Fibroblast of lung (primary cell): ENCODE measurements around the gene GYPC. TPM values are rescaled to one million over a fixed set of nuclear protein-coding genes. Genes with fewer than 3 reads are reported as not detected.

Source experiments
- DNase-seq, 2 donors: peaks; one replicate each; pipeline versions ENCODE4 v3.0.0 to v3.0.0-alpha.2; 2010; ENCODE audit warnings: low read depth in 2 of 2
- H2AFZ ChIP-seq: 2 replicates; pipeline ENCODE4 v1.5.1; 2012; ENCODE audit warnings: low read length, control low read depth, inconsistent platforms
- H3K27ac ChIP-seq: 2 replicates; pipeline ENCODE4 v1.5.1; 2011; ENCODE audit warnings: low read length, control low read depth; ENCODE audit not compliant: insufficient read depth
- H3K27me3 ChIP-seq: 2 replicates; pipeline ENCODE4 v1.5.1; 2011; ENCODE audit warnings: mild to moderate bottlenecking, low read length; ENCODE audit not compliant: control insufficient read depth, insufficient read depth
- H3K36me3 ChIP-seq: 2 replicates; pipeline ENCODE4 v1.5.1; 2011; ENCODE audit warnings: low read length; ENCODE audit not compliant: control insufficient read depth, insufficient read depth
- H3K4me1 ChIP-seq: 2 replicates; pipeline ENCODE4 v1.5.1; 2011; ENCODE audit warnings: low read length; ENCODE audit not compliant: control insufficient read depth, insufficient read depth; ENCODE audit errors: extremely low read depth
- H3K4me2 ChIP-seq: 2 replicates; pipeline ENCODE4 v1.5.1; 2011; ENCODE audit warnings: low read length, control low read depth; ENCODE audit not compliant: insufficient read depth; ENCODE audit errors: extremely low read depth
- H3K4me3 ChIP-seq, 4 experiments: fragments of 200-600 bp in 1 of 4; sonication (generic) in 1 of 4; replicated peaks in 1 of 4; 2 replicates each; pipeline ENCODE4 v1.5.1; 2011 to 2016; ENCODE audit warnings: low read length in 4 of 4, low read depth in 3 of 4, mild to moderate bottlenecking in 3 of 4, control low read depth in 2 of 4, inconsistent platforms in 1 of 4, mixed read lengths in 1 of 4; ENCODE audit not compliant: insufficient read depth in 1 of 4; ENCODE audit errors: control extremely low read depth in 1 of 4
- H3K79me2 ChIP-seq: 2 replicates; pipeline ENCODE4 v1.5.1; 2012; ENCODE audit warnings: mild to moderate bottlenecking, low read length, inconsistent platforms; ENCODE audit not compliant: control insufficient read depth, insufficient read depth
- H3K9ac ChIP-seq: 2 replicates; pipeline ENCODE4 v1.5.1; 2011; ENCODE audit warnings: mild to moderate bottlenecking, low read length, control low read depth; ENCODE audit not compliant: insufficient read depth
- H3K9me3 ChIP-seq: 2 replicates; pipeline ENCODE4 v1.5.1; 2012; ENCODE audit warnings: low read depth, low read length; ENCODE audit not compliant: control insufficient read depth, insufficient read depth
- H4K20me1 ChIP-seq: 2 replicates; pipeline ENCODE4 v1.5.1; 2011; ENCODE audit warnings: low read length; ENCODE audit not compliant: control insufficient read depth, insufficient read depth; ENCODE audit errors: extremely low read depth
- CTCF ChIP-seq, 2 donors: IDR thresholded peaks in 1 of 2; conservative IDR thresholded peaks in 1 of 2; 1 replicate in 1 of 2; 2 replicates in 1 of 2; pipeline ENCODE4 v1.5.1; 2011 to 2012; ENCODE audit warnings: low read length in 2 of 2, control low read depth in 1 of 2, inconsistent platforms in 1 of 2, low read depth in 1 of 2, mild to moderate bottlenecking in 1 of 2
- EZH2 ChIP-seq: IDR thresholded peaks from 2 replicates; pipeline ENCODE4 v1.5.1; 2012; ENCODE audit warnings: low read length, control low read depth, mild to moderate bottlenecking; ENCODE audit errors: missing control alignments
- polyA plus RNA-seq, 2 donors: library from polyadenylated mRNA; depleted of rRNA in 1 of 2; stranded (reverse) in 1 of 2; unstranded in 1 of 2; fragments of >200 nt; gene quantifications; 2 replicates each; pipeline ENCODE4 v1.2.1, GENCODE V29; 2011 to 2012; ENCODE audit warnings: missing spikeins in 1 of 2
- total RNA-seq: library from RNA; depleted of rRNA; stranded (reverse); fragments of >200 nt; gene quantifications from 2 replicates; pipeline ENCODE4 v1.2.1, GENCODE V29; 2014

The GYPC gene
- total and polyA plus RNA-seq, 2 donors (not counting 1 experiment from before 2014, with no cell fraction given) = 135 to 167 TPM

DNA sequence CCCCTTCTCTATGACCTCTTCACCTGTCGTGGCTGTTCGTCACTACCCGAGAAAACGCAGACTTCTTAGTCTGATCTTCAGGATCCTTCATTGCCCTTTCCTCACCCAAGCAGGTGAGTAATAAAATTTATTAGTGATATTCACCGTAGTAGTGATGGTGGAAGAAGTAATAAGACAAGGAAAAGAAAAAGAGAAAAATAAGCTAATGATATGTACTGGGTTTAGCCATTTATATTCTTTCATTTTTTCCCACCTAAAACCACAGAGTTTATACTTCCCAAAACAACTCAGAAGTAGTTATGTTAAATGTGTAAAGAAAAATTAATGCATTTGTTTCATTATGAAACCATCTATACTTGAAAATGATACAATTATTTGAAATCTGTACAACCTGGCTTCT is 19.7 kb downstream of the GYPC start:
- H4K20me1 ChIP-seq = no peaks in the 10 kb centered on the region
- no peaks in the 10 kb centered on the region for H3K4me1 ChIP-seq
- H3K27ac ChIP-seq = no peak overlapping the region
- TF ChIP-seq CTCF (conservative IDR thresholded peaks at IDR 0.05 in 1 of 2, IDR thresholded peaks at IDR 0.05 in 1 of 2; ENCODE audit: low read depth in 1 of 2, low read length in 2 of 2) (no peak), EZH2 (no peak)
- H3K79me2 ChIP-seq = no peaks in the 10 kb centered on the region
- H3K27me3 ChIP-seq = no peaks in the 10 kb centered on the region
- no peak for DNase-seq
- H3K4me2 ChIP-seq = no peak overlapping the region
- no peak overlapping the region for H2AFZ ChIP-seq
- no peak overlapping the region for H3K4me3 ChIP-seq
- H3K9me3 ChIP-seq = no peaks in the 10 kb centered on the region
- no peak overlapping the region for H3K9ac ChIP-seq
- no peaks in the 10 kb centered on the region for H3K36me3 ChIP-seq

DNA sequence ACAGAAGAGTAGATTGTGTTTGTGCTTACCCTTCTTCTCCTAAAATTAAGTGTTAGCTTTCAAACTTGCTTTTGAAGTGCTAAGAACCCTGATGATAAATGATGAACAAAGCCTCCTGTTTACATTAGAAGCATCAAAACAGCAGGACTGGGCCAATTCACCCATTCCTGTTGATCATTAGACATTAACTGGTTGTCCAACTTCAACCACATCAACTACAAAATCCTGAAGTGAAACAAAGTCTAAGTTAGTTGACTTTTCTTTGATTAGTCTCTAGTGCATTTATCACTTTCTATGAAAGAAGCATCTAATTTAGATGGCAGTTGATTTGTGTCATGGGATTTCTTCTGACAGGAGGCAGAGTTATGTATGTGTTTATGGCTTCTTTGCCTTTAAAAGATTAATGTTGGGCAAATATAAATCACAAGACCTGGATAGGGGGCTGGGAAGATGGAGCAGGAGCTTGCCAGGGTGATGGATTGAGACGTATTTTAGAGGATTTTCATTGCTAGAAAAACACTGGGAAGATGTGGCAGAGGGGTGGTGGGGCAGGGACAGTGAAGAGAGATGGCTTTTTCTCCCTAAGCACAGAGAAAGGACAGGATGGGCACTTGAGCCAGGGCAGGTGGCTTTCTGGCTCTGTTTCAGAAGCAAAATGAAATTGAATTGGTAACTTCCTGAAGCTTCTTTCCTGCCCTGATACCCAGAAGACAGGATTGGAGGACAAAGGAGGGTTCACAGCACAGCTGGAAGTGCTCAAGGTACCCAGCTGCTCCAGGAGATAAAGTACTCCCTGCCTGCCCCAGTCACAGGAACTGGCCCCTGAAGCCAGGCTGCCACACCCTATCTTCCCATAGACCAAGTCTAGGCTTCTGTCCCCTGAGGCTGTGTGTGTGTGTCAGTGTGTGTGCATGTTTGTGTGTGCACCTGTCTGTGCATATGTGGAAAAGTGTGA is 20.5 kb downstream of the GYPC start:
- H3K9me3 ChIP-seq = no peaks in the 10 kb centered on the region
- H3K4me2 ChIP-seq = no peak overlapping the region
- H3K27ac ChIP-seq = no peak overlapping the region
- TF ChIP-seq CTCF (conservative IDR thresholded peaks at IDR 0.05 in 1 of 2, IDR thresholded peaks at IDR 0.05 in 1 of 2; ENCODE audit: low read depth in 1 of 2, low read length in 2 of 2) (no peak), EZH2 (no peak)
- H3K79me2 ChIP-seq = no peaks in the 10 kb centered on the region
- H4K20me1 ChIP-seq = no peaks in the 10 kb centered on the region
- H3K4me3 ChIP-seq = no peak overlapping the region
- no peak overlapping the region for H2AFZ ChIP-seq
- no peak overlapping the region for H3K9ac ChIP-seq
- no peaks in the 10 kb centered on the region for H3K4me1 ChIP-seq
- H3K36me3 ChIP-seq = no peaks in the 10 kb centered on the region
- no peaks in the 10 kb centered on the region for H3K27me3 ChIP-seq
- no peak for DNase-seq

- Histone ChIP-seq H2AFZ (no peak overlapping the region), H3K4me2 (no peak overlapping the region), H3K27ac (no peak overlapping the region), H3K36me3 (no peaks in the 10 kb centered on the region), H3K9me3 (no peaks in the 10 kb centered on the region), H3K9ac (no peak overlapping the region), H3K4me1 (no peaks in the 10 kb centered on the region), H3K27me3 (no peaks in the 10 kb centered on the region), H4K20me1 (no peaks in the 10 kb centered on the region), H3K79me2 (no peaks in the 10 kb centered on the region), H3K4me3 (no peak overlapping the region)
- TF ChIP-seq EZH2 (no peak), CTCF (conservative IDR thresholded peaks at IDR 0.05 in 1 of 2, IDR thresholded peaks at IDR 0.05 in 1 of 2; ENCODE audit: low read depth in 1 of 2, low read length in 2 of 2) (no peak)
- DNase-seq = no peak
These were observed 21.2 kb downstream of the GYPC start for GRCh38 chr2:126677176-126677538.
